ENCODE results near the gene SIVA1.

SIVA1 gene

GRCh38 chr14:104787736-104788135 lies 34.8 kb downstream of the SIVA1 start:
- Histone ChIP-seq H3K27me3 (replicated peaks; ENCODE audit: control insufficient read depth, insufficient read depth, low read length) (no peaks in the 10 kb centered on the region), H3K4me3 (replicated peaks; ENCODE audit: low read depth, low read length) (no peak overlapping the region), H3K36me3 (ENCODE audit: control insufficient read depth, insufficient read depth, low read length) (peaks cover 23% of the 10 kb centered on the region)
- TF ChIP-seq CTCF (IDR thresholded peaks at IDR 0.05; ENCODE audit: insufficient read depth, low read length, poor library complexity, severe bottlenecking): no peak
- no peak for DNase-seq (ENCODE audit: extremely low read depth, insufficient read length)

- Histone ChIP-seq H3K36me3 (ENCODE audit: control insufficient read depth, insufficient read depth, low read length) (peaks cover 23% of the 10 kb centered on the region), H3K27me3 (replicated peaks; ENCODE audit: control insufficient read depth, insufficient read depth, low read length) (no peaks in the 10 kb centered on the region), H3K4me3 (replicated peaks; ENCODE audit: low read depth, low read length) (no peak overlapping the region)
- no peak for DNase-seq (ENCODE audit: extremely low read depth, insufficient read length)
- TF ChIP-seq CTCF (IDR thresholded peaks at IDR 0.05; ENCODE audit: insufficient read depth, low read length, poor library complexity, severe bottlenecking): no peak
Observed at GRCh38 chr14:104788161-104788818, 35.3 kb downstream of the SIVA1 start.

- DNase-seq (ENCODE audit: extremely low read depth, insufficient read length): no peak
- Histone ChIP-seq H3K4me3 (replicated peaks; ENCODE audit: low read depth, low read length) (no peak overlapping the region), H3K27me3 (replicated peaks; ENCODE audit: control insufficient read depth, insufficient read depth, low read length) (no peaks in the 10 kb centered on the region), H3K36me3 (ENCODE audit: control insufficient read depth, insufficient read depth, low read length) (peaks cover 23% of the 10 kb centered on the region)
- TF ChIP-seq CTCF (IDR thresholded peaks at IDR 0.05; ENCODE audit: insufficient read depth, low read length, poor library complexity, severe bottlenecking): no peak
Observed at GRCh38 chr14:104788873-104789663, 36.1 kb downstream of the SIVA1 start.

- Histone ChIP-seq H3K36me3 (ENCODE audit: control insufficient read depth, insufficient read depth, low read length) (peaks cover 23% of the 10 kb centered on the region), H3K4me3 (replicated peaks; ENCODE audit: low read depth, low read length) (no peak overlapping the region), H3K27me3 (replicated peaks; ENCODE audit: control insufficient read depth, insufficient read depth, low read length) (no peaks in the 10 kb centered on the region)
- no peak for TF ChIP-seq CTCF (IDR thresholded peaks at IDR 0.05; ENCODE audit: insufficient read depth, low read length, poor library complexity, severe bottlenecking)
- DNase-seq (ENCODE audit: extremely low read depth, insufficient read length): no peak
Observed at GRCh38 chr14:104789752-104790743, 37.1 kb downstream of the SIVA1 start.

GRCh38 chr14:104791425-104791824 lies 38.5 kb downstream of the SIVA1 start:
- no peak for DNase-seq (ENCODE audit: extremely low read depth, insufficient read length)
- no peaks in the 10 kb centered on the region for H3K27me3 ChIP-seq (replicated peaks; ENCODE audit: control insufficient read depth, insufficient read depth, low read length)
- H3K36me3 ChIP-seq (ENCODE audit: control insufficient read depth, insufficient read depth, low read length): peaks cover 22% of the 10 kb centered on the region
- no peak overlapping the region for H3K4me3 ChIP-seq (replicated peaks; ENCODE audit: low read depth, low read length)
- no peak for TF ChIP-seq CTCF (IDR thresholded peaks at IDR 0.05; ENCODE audit: insufficient read depth, low read length, poor library complexity, severe bottlenecking)
